ENCODE measurements around the gene TBC1D8. TPM values are rescaled to one million over a fixed set of nuclear protein-coding genes. Genes with fewer than 3 reads are reported as not detected.

Gene TBC1D8
- polyA plus RNA-seq, 3 donors: 16.1 to 78.0 (median 22.4) TPM

- Mint-ChIP-seq H3K36me3 (peaks cover 10 to 17% of the 10 kb centered on the region in 2 donors), H3K9me3 (no peaks in the 10 kb centered on the region), H3K4me3 (no peak overlapping the region), H3K4me1 (peaks cover 93% of the 10 kb centered on the region), H3K27ac (no peak overlapping the region), H3K27me3 (ENCODE audit: low read depth in 3 of 3) (no peaks in the 10 kb centered on the region)
- Histone ChIP-seq H4K20me1 (ENCODE audit: insufficient read depth, low read length) (peaks cover 90% of the 10 kb centered on the region), H3K4me2 (replicated peaks; ENCODE audit: extremely low read depth, low read length, poor library complexity, severe bottlenecking) (no peak overlapping the region), H3K4me1 (ENCODE audit: control insufficient read depth in 1 of 2, insufficient read depth in 2 of 2, low read length in 2 of 2) (peaks cover 70 to 94% of the 10 kb centered on the region in 2 donors), H2AFZ (ENCODE audit: insufficient read depth, low read depth, low read length, poor library complexity, severe bottlenecking) (no peak overlapping the region), H3K9me3 (replicated peaks in 1 of 2; ENCODE audit: control insufficient read depth in 1 of 2, insufficient read depth in 1 of 2, low read length in 2 of 2) (no peaks in the 10 kb centered on the region), H3K9ac (ENCODE audit: insufficient read depth, low read length, poor library complexity, severe bottlenecking) (no peak overlapping the region), H3K79me2 (ENCODE audit: insufficient read depth, low read length) (peaks cover 55% of the 10 kb centered on the region), H3K27me3 (ENCODE audit: control insufficient read depth in 2 of 2, insufficient read depth in 2 of 2, low read length in 2 of 2) (no peaks in the 10 kb centered on the region), H3K27ac (ENCODE audit: low read depth in 1 of 2, low read length in 2 of 2) (peak overlapping the region in 1 of 2 donors; percentile 85), H3K36me3 (replicated peaks in 1 of 2; ENCODE audit: control insufficient read depth in 1 of 2, insufficient read depth in 2 of 2, low read length in 2 of 2) (no peaks in the 10 kb centered on the region), H3K4me3 (replicated peaks in 1 of 3; ENCODE audit: low read depth in 2 of 3, low read length in 3 of 3) (no peak overlapping the region)
- no peak for DNase-seq
- intact Hi-C loops (cut with micrococcal nuclease): loop anchor here in 1 of 2 donors (5.0 to 10.0 kb wide), 2 partner anchors 36 to 78 kb away; partner anchors contain the start of gene TBC1D8
- WGBS (ENCODE audit: insufficient coverage): no CpG with 5 or more reads among the region's 4 CpGs
- TF ChIP-seq CTCF (IDR thresholded peaks at IDR 0.05): no peak
Measured at GRCh38 chr2:101116348-101116747, 34.8 kb downstream of the TBC1D8 start.

GRCh38 chr2:101115664-101116063 is 35.5 kb downstream of the TBC1D8 start:
- no peak for TF ChIP-seq CTCF (IDR thresholded peaks at IDR 0.05)
- Histone ChIP-seq H3K9me3 (replicated peaks in 1 of 2; ENCODE audit: control insufficient read depth in 1 of 2, insufficient read depth in 1 of 2, low read length in 2 of 2) (no peaks in the 10 kb centered on the region), H3K27ac (ENCODE audit: low read depth in 1 of 2, low read length in 2 of 2) (peak overlapping the region; percentile 44 to 85), H4K20me1 (ENCODE audit: insufficient read depth, low read length) (peaks cover 90% of the 10 kb centered on the region), H3K4me1 (ENCODE audit: control insufficient read depth in 1 of 2, insufficient read depth in 2 of 2, low read length in 2 of 2) (peaks cover 70 to 93% of the 10 kb centered on the region in 2 donors), H3K4me2 (replicated peaks; ENCODE audit: extremely low read depth, low read length, poor library complexity, severe bottlenecking) (no peak overlapping the region), H3K4me3 (replicated peaks in 1 of 3; ENCODE audit: low read depth in 2 of 3, low read length in 3 of 3) (peak overlapping the region in 1 of 3 experiments; percentile 54), H3K27me3 (ENCODE audit: control insufficient read depth in 2 of 2, insufficient read depth in 2 of 2, low read length in 2 of 2) (no peaks in the 10 kb centered on the region), H3K79me2 (ENCODE audit: insufficient read depth, low read length) (peaks cover 55% of the 10 kb centered on the region), H3K9ac (ENCODE audit: insufficient read depth, low read length, poor library complexity, severe bottlenecking) (no peak overlapping the region), H2AFZ (ENCODE audit: insufficient read depth, low read depth, low read length, poor library complexity, severe bottlenecking) (no peak overlapping the region), H3K36me3 (replicated peaks in 1 of 2; ENCODE audit: control insufficient read depth in 1 of 2, insufficient read depth in 2 of 2, low read length in 2 of 2) (no peaks in the 10 kb centered on the region)
- peaks cover 92% of the 10 kb centered on the region for H3K4me1 Mint-ChIP-seq
- intact Hi-C loops (cut with micrococcal nuclease): loop anchor here in 1 of 2 donors (5.0 to 10.0 kb wide), 2 partner anchors 37 to 79 kb away; partner anchors contain the start of gene TBC1D8
- H3K27me3 Mint-ChIP-seq (ENCODE audit: low read depth in 3 of 3): no peaks in the 10 kb centered on the region
- DNase-seq: no peak
- H3K4me3 Mint-ChIP-seq: no peak overlapping the region
- H3K36me3 Mint-ChIP-seq: peaks cover 11 to 19% of the 10 kb centered on the region in 2 donors
- no peaks in the 10 kb centered on the region for H3K9me3 Mint-ChIP-seq
- 95% methylated on average over 4 of the region's 4 CpGs for WGBS (ENCODE audit: insufficient coverage)
- H3K27ac Mint-ChIP-seq: peak overlapping the region in 6 of 7 donors; percentile 41 to 98 (median 93)

All from CD14-positive monocyte (primary cell).